ENCODE results near the gene RGCC. TPM values are rescaled to one million over a fixed set of nuclear protein-coding genes. Genes with fewer than 3 reads are reported as not detected.

RGCC gene
- polyA plus RNA-seq, 1 donor from 2014 or later, result not detected

- no peak overlapping the region for H2AFZ ChIP-seq (ENCODE audit: low read depth, low read length)
- TF ChIP-seq SMC3 (conservative IDR thresholded peaks at IDR 0.05; ENCODE audit: poor library complexity), result no peak
- TF ChIP-seq REST (IDR thresholded peaks at IDR 0.05; ENCODE audit: borderline replicate concordance), result no peak
- no peak for TF ChIP-seq TAF1 (IDR thresholded peaks at IDR 0.05; ENCODE audit: low read depth)
- TF ChIP-seq RAD21 (conservative IDR thresholded peaks at IDR 0.05), result no peak
- no peak for TF ChIP-seq MXI1 (conservative IDR thresholded peaks at IDR 0.05; ENCODE audit: poor library complexity, severe bottlenecking)
- no peak overlapping the region for H3K27ac ChIP-seq (ENCODE audit: low read length)
These were observed 39.3 kb downstream of the RGCC start for GRCh38 chr13:41496420-41497234.

GRCh38 chr13:41497436-41497835, 40.1 kb downstream of the RGCC start:
- no peak overlapping the region for H3K9ac ChIP-seq (ENCODE audit: low read length)
- no peaks in the 10 kb centered on the region for H4K20me1 ChIP-seq (ENCODE audit: insufficient read depth)
- H3K36me3 ChIP-seq (ENCODE audit: insufficient read depth, low read length), result no peaks in the 10 kb centered on the region
- no peak overlapping the region for H3K4me3 ChIP-seq (ENCODE audit: low read length)
- H3K27ac ChIP-seq (ENCODE audit: low read length), result no peak overlapping the region
- no peaks in the 10 kb centered on the region for H3K9me2 ChIP-seq (ENCODE audit: insufficient read depth, low read length)
- no peak overlapping the region for H2AFZ ChIP-seq (ENCODE audit: low read depth, low read length)
- no peaks in the 10 kb centered on the region for H3K27me3 ChIP-seq (ENCODE audit: insufficient read depth, low read depth, low read length)
- H3F3A ChIP-seq (ENCODE audit: insufficient read depth, low read length, poor library complexity, severe bottlenecking), result no peaks in the 10 kb centered on the region
- H3K9me3 ChIP-seq (ENCODE audit: low read length), result no peaks in the 10 kb centered on the region
- H3K79me2 ChIP-seq (replicated peaks; ENCODE audit: insufficient read depth, low read length), result no peaks in the 10 kb centered on the region
- no peak overlapping the region for H3K4me2 ChIP-seq (ENCODE audit: low read length)
- TF ChIP-seq POLR2AphosphoS5 (IDR thresholded peaks at IDR 0.05), result no peak
- TF ChIP-seq EP300 (conservative IDR thresholded peaks at IDR 0.05; ENCODE audit: poor library complexity, severe bottlenecking), result no peak
- no peak for TF ChIP-seq EZH2 (IDR thresholded peaks at IDR 0.05; ENCODE audit: borderline replicate concordance, insufficient read depth, low read length, poor library complexity, severe bottlenecking)
- no peak for TF ChIP-seq SMC3 (conservative IDR thresholded peaks at IDR 0.05; ENCODE audit: poor library complexity)
- TF ChIP-seq REST (IDR thresholded peaks at IDR 0.05; ENCODE audit: borderline replicate concordance), result no peak
- no peak for TF ChIP-seq MXI1 (conservative IDR thresholded peaks at IDR 0.05; ENCODE audit: poor library complexity, severe bottlenecking)
- no peak for TF ChIP-seq RAD21 (conservative IDR thresholded peaks at IDR 0.05)
- no peak for TF ChIP-seq TAF1 (IDR thresholded peaks at IDR 0.05; ENCODE audit: low read depth)
- no peak for TF ChIP-seq CTCF (IDR thresholded peaks at IDR 0.05; ENCODE audit: poor library complexity, severe bottlenecking)

More at GRCh38 chr13:41496420-41497234, 39.3 kb downstream of the RGCC start:
- Histone ChIP-seq H3K4me2 (ENCODE audit: low read length) (no peak overlapping the region), H3F3A (ENCODE audit: insufficient read depth, low read length, poor library complexity, severe bottlenecking) (no peaks in the 10 kb centered on the region), H3K9ac (ENCODE audit: low read length) (no peak overlapping the region), H3K36me3 (ENCODE audit: insufficient read depth, low read length) (no peaks in the 10 kb centered on the region), H3K27me3 (ENCODE audit: insufficient read depth, low read depth, low read length) (no peaks in the 10 kb centered on the region), H4K20me1 (ENCODE audit: insufficient read depth) (no peaks in the 10 kb centered on the region), H3K4me3 (ENCODE audit: low read length) (no peak overlapping the region), H3K9me2 (ENCODE audit: insufficient read depth, low read length) (no peaks in the 10 kb centered on the region), H3K9me3 (ENCODE audit: low read length) (no peaks in the 10 kb centered on the region), H3K79me2 (replicated peaks; ENCODE audit: insufficient read depth, low read length) (no peaks in the 10 kb centered on the region)
